B cell (primary cell): ENCODE data around the gene CDCA8.

Source experiments
- CTCF ChIP-seq: fragments of 200-600 bp; IDR thresholded peaks from one replicate; pipeline ENCODE4 v1.8.0; 2022; ENCODE audit warnings: antibody characterized with exemption, mild to moderate bottlenecking
- EZH2 ChIP-seq: IDR thresholded peaks from 2 replicates; pipeline ENCODE4 v1.6.1; 2012; ENCODE audit warnings: borderline replicate concordance, low read depth, mild to moderate bottlenecking, moderate library complexity, low read length; ENCODE audit not compliant: insufficient read depth, poor library complexity, severe bottlenecking

- no peak for TF ChIP-seq CTCF
- TF ChIP-seq EZH2: no peak
Measured at GRCh38 chr1:37732111-37732780, 39.9 kb downstream of the CDCA8 start.
